HG03558 (cell line): ENCODE results near the gene ZNF423.
"Not testable (repeated sequence)": the region's sequence is repeated elsewhere in the genome, so short reads cannot be mapped to it uniquely, and the experiment has no call there.

Experiments
- ATAC-seq: cut with Tn5 transposase; IDR thresholded peaks from one replicate; pipeline ENCODE4 v1.9.1; 2021; ENCODE audit warnings: moderate number of reproducible peaks; ENCODE audit not compliant: unreplicated experiment; ENCODE audit errors: extremely low read depth

ZNF423 gene

DNA sequence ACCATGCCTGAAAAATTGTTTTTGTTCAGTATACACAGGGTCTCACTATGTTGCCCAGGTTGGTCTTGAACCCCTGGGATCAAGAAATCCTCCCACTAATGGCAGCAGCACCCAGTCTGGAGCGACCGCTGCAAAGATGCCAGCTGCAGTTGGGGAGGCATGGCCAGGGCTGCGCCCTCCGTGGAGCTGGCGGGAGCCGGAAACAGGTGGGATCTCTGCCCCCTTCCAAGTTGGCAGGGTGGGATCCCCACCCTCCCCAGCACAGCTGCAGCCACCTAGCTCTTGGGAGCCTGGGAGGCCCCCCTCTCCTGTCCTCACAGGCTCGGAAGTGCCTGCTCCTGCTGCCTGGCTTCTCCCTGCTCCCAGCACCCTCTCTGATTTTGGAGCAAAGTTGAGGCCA, 176.8 kb downstream of the ZNF423 start:
- ATAC-seq: no peak

DNA sequence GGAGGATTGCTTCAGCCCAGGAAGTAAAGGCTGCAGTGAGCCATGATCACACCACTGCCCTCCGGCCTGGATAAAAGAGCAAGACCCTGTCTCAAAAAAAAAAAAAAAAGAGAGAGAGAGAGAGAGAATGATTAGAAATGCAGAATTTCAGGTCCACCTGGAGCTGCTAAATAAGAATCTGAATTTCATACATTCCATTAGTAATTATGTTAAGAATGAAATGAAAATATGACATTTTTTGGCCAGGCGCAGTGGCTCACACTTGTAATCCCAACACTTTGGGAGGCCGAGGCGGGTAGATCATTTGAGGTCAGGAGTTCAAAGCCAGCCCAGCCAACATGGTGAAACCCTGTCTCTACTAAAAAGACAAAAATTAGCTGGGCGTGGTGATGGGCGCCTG, 178.3 kb downstream of the ZNF423 start:
- not testable (repeated sequence) for ATAC-seq

DNA sequence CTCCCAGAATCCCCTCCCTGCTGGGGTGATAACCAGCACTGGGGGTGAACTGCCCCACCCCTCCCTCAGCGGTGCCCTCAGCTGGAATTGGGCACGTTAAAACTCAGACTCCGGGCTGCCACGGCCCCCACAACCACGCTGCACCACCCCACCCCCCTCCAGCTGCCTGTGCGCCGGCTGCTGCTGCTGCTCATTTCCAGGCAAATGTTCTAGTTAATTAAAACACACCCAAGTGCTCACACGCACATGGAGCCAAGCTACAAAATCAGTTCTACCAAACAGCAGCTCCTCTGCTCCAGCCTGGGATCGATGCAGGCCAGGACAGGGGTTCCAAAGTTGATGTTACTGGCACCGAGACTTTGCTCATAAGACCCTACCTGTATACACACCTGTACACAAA, 180.5 kb downstream of the ZNF423 start:
- no peak for ATAC-seq

DNA sequence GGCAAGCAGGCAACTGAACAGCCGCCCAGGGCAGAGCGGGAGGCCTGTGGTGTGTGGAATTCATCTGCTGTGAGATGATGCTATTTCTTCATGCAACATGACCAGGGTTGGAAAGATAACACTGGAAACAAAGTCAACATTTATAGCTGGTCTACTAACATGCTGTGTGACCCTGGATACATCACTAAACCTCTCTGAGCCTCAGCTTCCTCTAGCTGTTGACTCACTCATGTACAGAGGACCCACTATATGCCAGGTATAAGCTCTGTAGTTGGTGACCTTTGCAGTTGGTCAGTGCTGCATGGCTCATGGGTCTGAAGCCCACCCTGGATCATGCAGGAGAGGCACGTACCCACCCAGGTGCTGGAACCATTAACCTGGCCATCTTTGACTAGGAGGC, 180.9 kb downstream of the ZNF423 start:
- ATAC-seq: no peak

DNA sequence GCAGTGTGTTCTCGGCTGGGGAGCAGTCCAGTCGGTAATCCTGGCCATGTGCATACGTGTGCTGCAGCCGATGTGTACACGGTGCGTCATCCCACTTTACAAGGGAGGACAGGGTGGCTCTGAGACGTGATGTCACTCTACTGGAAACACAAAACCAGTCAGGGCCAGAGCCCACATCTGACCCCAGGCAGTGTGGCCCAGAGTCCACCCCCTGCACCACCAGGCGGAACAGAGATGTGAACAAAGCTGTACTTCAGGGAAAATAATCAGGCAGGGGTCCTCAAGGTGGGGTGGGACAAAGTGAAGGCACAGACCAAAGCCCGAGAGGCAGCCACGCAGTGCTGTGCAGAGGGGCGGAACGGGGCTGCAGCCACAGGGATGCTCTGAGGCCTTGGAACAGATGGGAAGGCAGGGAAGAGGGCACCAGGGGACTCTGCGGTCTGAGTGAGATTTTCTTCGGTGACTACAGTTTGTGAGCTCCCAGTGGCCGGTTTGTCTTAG, 181.5 kb downstream of the ZNF423 start:
- ATAC-seq: no peak

DNA sequence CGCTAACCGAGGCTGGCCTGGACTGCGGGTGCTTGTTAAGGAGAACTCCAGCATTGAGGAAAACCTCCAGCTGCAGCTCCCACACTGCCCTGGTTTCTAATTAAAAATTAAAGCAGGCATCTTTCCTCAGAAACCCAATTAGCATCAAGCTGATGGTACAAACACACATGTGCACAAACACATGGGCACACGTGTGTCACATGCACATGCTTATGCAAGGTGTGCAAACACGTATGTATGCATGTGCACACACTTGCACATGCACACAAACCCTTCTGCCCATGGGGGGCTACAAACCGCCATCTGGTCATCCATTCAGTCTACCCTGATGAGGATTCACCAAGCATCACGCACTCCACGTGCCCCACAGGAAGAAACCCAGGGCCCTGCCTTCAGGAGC, 182.5 kb downstream of the ZNF423 start:
- ATAC-seq: no peak

DNA sequence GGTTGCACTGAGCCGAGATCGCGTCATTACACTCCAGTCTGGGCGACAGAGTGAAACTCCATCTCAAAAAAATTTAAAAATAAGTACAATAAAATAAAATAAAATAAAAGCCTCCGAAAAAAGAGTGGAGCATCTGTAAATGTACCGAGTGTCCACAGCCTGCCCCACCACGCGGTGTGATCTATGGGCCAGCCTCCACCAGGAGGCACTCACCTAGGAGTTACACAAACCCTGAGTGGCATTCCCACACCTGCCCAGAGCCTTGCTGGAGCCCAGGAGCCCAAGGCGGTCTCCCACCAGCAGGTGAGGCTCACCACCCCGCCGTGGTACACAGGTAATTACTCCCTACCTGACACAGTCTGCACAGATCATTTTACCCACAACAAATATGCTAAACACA, 183.2 kb downstream of the ZNF423 start:
- no peak for ATAC-seq

DNA sequence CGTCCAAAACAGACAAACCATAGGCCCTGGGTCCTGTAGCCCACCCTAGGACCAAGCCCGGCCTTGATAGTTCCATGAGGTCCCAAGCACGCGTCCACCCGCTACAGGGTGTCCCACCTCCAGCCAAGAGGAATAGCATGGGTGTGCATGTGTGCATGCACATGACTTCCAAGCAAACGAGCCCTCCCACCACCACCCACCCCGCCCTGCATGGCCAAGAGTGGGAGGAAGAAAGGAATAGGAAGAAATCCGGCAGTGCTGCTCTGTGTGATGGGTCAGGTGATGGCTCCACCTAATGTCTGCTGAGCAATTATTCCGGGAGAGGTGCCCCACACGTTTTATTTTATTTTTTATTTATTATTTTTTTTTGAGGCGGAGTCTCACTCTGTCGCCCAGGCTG, 184.6 kb downstream of the ZNF423 start:
- ATAC-seq: no peak

DNA sequence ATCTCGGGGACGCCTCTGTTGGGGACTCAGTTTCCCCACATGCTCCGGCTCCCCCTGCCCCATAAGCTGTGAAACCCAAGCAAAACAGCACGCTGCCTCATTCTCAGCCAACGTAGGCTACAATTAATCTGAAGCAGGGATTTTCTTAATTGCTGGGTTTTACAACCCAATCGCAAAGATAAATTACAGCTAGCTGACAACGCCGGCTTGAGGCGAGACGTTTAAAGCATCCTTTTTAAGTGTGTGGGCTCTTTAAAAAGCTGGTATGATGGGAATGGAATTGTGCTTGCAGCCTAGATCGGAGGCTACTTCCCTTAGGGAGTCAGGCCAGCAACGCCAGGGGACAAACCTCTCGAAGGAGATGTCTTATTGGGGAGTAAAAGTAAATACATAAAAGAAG, 185.3 kb downstream of the ZNF423 start:
- no peak for ATAC-seq

DNA sequence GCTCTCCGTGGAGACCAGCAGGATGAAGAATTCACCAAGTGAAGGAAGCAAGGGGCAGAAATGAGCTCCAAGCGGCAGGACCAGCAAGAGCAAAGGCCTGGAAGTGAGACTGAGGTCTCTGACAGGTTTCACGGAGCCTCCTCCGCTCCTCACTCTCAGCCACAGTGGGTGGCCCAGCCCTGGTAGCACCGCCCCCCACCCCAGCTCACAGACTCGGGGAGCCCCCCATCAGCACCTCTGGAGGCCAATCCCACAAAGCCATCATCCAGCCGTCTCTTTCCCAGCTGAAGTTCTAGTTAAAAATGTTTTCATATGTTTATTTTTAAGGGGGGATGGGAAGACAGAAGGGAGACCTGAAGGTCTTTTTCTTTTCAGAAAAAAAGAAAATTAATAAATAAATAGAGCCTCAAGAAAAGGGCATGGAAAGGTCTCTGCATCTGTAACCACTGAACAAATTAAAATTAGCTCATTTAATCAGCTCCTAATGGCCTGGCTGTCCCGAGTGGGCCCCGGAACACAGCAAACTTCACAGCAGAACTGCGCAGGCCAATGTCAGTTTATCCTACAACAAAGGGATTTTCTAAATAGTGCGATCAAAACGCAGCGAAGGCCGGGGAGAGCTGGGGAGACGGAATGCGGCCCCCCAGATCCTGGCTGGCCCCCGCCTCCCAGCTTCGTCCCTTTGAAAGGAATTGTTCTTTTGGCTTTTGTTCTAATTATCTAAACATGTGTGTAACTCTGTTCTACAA, 190.3 kb downstream of the ZNF423 start:
- no peak for ATAC-seq

DNA sequence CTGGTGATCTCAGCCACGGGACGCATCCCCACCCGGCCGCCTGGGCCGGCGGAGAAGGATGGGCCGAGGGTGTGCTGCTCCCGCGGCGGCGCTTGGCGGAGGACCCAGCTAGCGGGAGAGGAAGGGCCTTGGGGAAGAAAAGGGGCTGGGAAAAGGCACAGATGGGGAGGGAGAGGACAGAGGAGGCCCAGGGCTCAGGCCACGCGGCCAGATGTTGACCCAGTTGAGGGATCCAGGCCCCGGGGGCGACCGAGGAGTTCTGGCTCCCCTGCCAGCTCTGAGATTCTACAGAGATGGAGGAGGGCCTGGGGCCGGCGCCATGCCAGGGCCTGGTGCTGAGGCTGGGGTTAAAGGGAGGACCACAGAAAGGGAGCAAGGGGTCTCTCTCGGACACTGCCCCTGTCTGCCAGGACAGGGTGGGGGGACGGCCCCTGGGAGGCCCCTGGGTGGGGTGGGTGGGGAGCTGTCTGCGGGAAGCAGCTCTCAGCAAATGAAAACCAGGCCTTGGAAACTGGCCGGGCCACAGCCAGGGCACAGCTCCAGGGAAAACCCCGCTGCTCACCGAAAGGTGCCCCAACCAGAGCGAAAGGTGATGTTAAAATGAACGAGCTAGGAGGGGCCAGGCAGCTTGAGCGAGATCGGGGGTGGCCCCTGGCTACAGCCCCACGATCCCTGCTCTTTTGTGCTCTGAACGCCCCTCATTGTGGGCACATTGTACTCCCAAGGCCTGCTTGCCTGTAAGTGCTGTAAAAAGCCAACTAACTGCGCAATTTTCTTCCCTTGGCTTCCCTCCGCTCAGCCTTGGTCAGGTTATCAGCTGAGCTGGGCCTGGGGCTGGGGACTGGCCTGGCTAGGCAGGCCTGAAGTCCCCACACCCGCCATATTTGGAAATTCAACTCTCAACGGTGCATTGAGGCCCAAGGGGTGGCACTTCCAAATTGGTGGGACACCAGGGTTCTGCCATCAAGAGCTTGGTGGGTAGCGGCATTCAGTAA, 191.4 kb downstream of the ZNF423 start:
- ATAC-seq: no peak

DNA sequence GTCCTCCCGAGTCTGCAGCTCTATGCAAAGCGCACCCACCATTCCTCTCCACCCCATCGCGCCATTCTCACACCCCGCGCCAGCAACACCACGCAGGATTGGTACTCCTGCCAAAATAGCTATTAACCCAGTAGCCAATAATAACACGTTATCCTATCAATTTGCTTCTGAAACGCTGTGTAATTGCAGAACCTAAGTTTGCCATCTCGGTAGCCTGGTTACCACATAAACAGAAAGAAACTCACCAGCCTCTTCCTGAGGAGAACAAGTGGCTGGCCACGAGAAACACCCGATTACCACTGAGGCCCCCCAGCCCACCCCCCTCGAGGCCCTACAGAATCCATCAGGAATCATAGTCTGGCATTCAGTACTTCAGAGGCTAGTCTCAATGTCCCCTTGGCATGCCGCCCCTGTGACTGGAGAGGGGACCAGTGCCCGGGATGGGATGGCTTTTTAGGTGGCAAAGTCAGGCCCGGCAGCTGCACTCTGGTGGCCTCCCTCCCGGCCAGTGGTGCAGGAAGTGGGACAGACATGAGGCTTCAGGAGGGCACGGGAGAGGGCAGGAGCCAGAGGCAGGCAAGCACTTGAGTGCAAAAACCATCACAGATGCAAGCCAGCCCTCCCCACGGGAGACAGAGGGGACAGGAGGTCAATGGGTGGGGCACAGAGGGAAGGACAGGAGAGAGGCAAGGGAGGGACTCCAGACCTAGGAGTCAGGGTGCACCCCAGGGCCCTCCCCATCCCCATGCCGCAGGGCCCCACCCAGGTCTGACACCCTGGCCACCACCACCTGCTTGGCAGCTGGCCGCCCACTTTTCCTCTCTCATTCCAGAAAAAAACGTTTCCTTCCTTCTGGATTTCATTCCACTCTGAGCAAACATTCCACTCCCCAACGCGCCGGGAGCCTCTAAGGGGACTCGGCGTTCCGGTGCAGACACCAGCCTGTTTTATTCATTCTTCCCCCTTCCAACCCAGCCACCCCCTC, 192.5 kb downstream of the ZNF423 start:
- no peak for ATAC-seq

DNA sequence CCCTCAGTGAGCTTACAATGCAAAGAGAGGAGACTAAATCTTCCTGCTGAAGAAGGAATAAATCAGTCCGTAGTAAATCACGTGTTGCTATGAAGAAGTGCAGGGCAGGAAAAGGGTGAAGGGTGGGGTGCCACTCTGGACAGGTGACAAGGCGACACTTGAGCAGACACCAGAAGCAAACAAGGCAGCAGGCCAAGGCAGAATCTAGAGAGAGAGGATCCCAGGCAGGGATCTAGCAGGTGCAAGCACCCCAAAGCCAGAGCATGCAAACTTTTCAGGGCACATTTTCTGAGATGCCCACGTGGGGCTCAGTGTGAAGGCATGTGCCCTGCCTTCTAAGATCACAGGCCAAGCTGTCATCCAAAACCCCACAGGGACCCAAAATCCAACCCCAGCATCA, 193.3 kb downstream of the ZNF423 start:
- ATAC-seq: no peak

DNA sequence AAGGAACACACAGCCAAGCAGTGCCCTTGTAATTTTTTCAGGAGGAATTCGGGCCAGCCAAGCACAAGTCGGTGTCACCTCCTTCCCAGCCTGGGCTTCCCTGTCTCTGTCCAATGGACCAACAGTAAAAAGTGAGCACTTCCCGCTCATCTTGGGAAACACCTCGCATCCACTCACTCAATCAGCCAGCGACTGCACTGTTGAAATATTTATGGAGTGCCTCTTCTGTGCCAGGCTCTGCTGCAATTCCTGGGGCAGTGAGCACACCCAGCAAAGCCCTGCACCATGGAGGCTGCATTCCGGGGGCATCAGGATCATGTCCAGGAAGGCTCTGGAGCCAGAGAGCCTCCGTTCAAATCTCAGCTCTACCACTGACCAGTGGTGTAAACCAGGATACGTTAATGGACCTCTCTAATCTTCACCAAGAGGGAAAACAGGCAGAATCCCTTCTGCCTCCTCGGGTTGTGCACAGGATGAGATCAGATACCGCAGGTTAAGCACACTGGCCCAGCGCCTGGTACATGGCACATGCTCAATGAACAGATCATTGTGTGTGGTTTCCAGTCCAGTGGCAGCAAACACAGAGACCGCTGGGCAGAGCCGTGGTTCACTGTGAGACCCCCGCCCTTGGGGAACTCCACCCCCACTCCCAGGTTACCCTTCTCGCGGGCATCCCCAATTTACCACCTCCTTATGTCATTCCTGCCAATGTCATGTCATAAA, 194.3 kb downstream of the ZNF423 start:
- no peak for ATAC-seq

DNA sequence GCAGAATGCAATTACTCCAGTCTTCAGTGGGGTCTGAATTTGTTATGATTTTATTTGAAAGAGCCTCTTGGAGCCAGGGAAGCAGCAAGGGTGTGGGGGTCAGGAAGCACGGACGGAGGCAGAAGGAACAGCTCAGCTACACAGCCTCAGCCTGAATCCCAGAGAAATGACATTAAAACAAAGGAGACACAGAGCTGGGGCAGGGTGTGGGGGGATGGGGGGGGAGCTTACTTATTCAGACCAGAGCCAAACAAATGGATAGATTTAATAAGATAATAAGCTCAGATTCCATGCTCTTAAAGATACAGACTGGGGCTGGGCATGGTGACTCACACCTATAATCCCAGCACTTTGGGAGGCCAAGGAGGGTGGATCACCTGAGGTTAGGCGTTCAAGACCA, 195.3 kb downstream of the ZNF423 start:
- ATAC-seq: no peak

DNA sequence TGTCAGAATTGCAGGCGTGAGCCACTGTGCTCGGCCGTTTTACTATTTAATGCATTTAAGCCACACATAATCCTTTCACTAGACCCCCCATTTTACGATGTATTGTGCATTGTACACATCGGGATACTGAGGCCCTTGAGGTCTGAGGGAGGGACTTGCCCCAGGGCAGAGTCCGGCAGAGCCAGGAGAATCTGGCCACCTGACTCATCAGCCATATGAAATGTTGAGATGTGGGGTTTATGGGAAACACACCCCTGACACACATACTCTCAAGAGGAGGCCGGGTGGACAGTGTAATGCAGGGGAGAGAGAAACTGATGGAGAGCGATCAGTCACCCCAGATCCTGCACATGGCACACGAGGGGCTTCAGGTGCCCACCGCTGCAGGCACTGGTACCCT, 196.6 kb downstream of the ZNF423 start:
- no peak for ATAC-seq

DNA sequence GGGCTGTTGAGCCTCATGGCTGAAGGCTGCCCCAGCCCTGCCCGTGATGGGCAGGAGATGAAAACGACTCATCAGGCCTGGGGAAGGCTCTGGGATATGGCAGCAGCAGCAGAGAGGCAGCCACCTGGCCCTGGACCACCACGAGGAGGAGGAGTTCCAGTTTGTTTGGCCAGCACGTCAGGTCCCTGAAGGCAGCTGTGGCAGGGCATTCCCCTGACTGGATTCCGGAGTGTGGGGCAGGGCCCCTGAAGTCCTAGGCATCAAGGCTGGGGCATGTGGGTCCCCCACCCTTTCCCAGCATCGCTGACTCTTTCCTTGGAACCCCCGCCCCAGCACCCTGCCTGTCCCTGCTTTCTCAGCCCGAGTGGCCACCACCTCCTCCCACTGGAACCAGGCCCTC, 197.4 kb downstream of the ZNF423 start:
- no peak for ATAC-seq

DNA sequence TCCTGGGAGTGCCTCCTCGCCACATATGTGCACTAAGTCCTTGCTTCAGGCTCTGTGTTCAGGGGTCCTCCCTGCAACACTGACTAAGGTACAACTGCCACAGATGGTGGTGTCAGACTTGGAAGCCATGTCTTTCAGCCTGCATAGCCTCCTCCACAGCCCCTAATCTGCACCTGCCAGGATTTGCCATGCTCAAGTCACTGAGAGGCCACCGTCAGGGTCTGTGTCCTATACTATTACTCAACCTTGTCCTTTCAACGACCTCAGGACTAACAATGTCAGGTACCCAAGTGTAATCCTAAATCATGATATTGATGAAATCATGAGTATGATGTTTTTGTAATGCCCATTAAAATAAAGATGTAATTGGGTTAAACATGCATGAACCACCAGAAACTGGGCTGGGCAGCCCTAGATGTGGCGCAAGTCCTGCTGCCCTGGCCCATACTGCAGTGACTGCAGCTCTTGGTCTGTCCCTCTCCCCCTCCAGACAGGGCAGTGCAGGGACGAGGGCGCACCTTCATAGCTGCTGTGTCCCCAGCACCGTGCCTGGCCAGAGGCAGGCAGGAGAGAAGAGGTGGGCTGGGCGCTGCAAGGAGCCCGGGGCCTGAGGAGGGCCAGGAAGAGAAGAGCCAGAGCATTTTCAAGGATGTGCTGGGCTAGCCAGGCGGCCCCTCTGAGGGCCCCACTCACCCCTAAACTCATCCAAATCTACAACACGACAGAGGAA, 198.0 kb downstream of the ZNF423 start:
- ATAC-seq: no peak

DNA sequence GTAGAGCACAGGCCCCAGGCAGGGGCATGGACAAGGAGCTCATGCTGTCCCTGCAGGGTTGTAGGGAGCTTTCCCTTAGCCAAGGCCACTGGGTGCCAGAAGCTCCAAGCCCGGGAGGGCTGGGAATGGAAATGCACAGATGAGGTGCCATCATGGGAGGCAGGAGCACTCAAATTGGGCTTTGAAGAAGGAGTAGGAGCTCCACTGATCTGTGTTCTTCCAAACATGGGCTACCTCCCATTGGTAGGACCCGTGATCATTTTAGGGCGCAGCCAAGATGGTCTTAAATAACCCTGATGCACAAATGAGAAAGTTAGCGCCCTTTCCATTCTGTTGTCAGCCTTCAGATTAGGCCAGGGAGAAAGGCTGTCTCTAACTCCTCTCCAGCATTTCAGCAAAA, 201.5 kb downstream of the ZNF423 start:
- no peak for ATAC-seq
